A204.1 (cell line): Measurements from ENCODE around the gene ELMO2.

ENCODE experiments used
- FAIRE-seq: peaks from 2 replicates; lab custom pipeline; 2012; peaks lifted over from hg19 to GRCh38; lab: Jason Lieb, UNC

The ELMO2 gene

GRCh38 chr20:46332373-46333160 is 73.8 kb downstream of the ELMO2 start:
- FAIRE-seq: no peak

GRCh38 chr20:46331611-46332361 is 74.6 kb downstream of the ELMO2 start:
- no peak for FAIRE-seq

GRCh38 chr20:46330831-46331371 is 75.5 kb downstream of the ELMO2 start:
- FAIRE-seq: no peak

GRCh38 chr20:46330072-46330763 is 76.2 kb downstream of the ELMO2 start:
- FAIRE-seq: no peak

GRCh38 chr20:46328200-46328882 is 78.1 kb downstream of the ELMO2 start:
- FAIRE-seq: no peak

- FAIRE-seq: no peak
These were observed 78.9 kb downstream of the ELMO2 start for GRCh38 chr20:46327557-46327956.

GRCh38 chr20:46325789-46326188 is 80.6 kb downstream of the ELMO2 start:
- FAIRE-seq: no peak

GRCh38 chr20:46324960-46325703 is 81.3 kb downstream of the ELMO2 start:
- no peak for FAIRE-seq

GRCh38 chr20:46324379-46324778 is 82.0 kb downstream of the ELMO2 start:
- FAIRE-seq: no peak

GRCh38 chr20:46323557-46323956 is 82.9 kb downstream of the ELMO2 start:
- FAIRE-seq: no peak

GRCh38 chr20:46322641-46323040 is 83.8 kb downstream of the ELMO2 start:
- FAIRE-seq: no peak

GRCh38 chr20:46317685-46318177 is 88.7 kb downstream of the ELMO2 start:
- FAIRE-seq: no peak

- no peak for FAIRE-seq
These were observed 89.3 kb downstream of the ELMO2 start for GRCh38 chr20:46316984-46317684.
